Measurements from ENCODE around the gene EBLN2.
A peak's percentile ranks its signal among the peaks of the same experiment; 100 is the strongest.

- peak; percentile 60; the same call in 1 of the 2 replicates for TF ChIP-seq CTCF (IDR thresholded peaks at IDR 0.05; ENCODE audit: low read length)
- TF ChIP-seq EZH2 (IDR thresholded peaks at IDR 0.05; ENCODE audit: borderline replicate concordance, low read length) = no peak
These were observed 5.2 kb upstream of the EBLN2 start for GRCh38 chr3:73056014-73056844.

Data from OCI-LY1 (cell line).